ENCODE results near the gene AP4M1. TPM values are rescaled to one million over a fixed set of nuclear protein-coding genes. Genes with fewer than 3 reads are reported as not detected.

AP4M1 gene, protein sequence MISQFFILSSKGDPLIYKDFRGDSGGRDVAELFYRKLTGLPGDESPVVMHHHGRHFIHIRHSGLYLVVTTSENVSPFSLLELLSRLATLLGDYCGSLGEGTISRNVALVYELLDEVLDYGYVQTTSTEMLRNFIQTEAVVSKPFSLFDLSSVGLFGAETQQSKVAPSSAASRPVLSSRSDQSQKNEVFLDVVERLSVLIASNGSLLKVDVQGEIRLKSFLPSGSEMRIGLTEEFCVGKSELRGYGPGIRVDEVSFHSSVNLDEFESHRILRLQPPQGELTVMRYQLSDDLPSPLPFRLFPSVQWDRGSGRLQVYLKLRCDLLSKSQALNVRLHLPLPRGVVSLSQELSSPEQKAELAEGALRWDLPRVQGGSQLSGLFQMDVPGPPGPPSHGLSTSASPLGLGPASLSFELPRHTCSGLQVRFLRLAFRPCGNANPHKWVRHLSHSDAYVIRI
- 35.5 and 59.8 TPM in 2 replicates for total RNA-seq (2011; cell fraction: chromatin; rRNA removed; ENCODE audit: low replicate concordance)
- total RNA-seq (2011; cell fraction: nucleolus; rRNA removed), result 50.4 and 51.6 TPM in 2 replicates
- total RNA-seq (2011; cell fraction: nucleoplasm; rRNA removed), result 26.7 and 40.9 TPM in 2 replicates
- total RNA-seq (2014; rRNA removed) (17.4 and 30.9 TPM in 2 replicates), total RNA-seq (2014; rRNA removed; fragmentation: Illumina TruSeq; extraction: Trizol) (11.0 and 12.2 TPM in 2 replicates), total RNA-seq (2015; rRNA removed; fragmentation: Illumina TruSeq; extraction: Trizol) (11.9 and 13.5 TPM in 2 replicates), total RNA-seq (2021) (21.8 and 25.2 TPM in 2 replicates), polyA plus RNA-seq (2011; rRNA removed) (12.7 and 14.1 TPM in 2 replicates), polyA plus RNA-seq (2014; fragmentation: Illumina TruSeq; extraction: Trizol) (16.4 and 18.0 TPM in 2 replicates), polyA plus RNA-seq (2014; fragmentation: Nextera tagmentation; extraction: Ambion mirVana) (1 to 10 TPM; 1.3 to 3.6 TPM), polyA plus RNA-seq (2014; rRNA removed) (15.6 and 19.6 TPM in 2 replicates), polyA minus RNA-seq (2011; rRNA and poly(A)+ RNA removed) (10.9 and 15.8 TPM in 2 replicates), Bru-seq, nascent RNA (percentile 59 among the genes with signal in this experiment), BruChase-seq, experiment 1, labeled RNA remaining after a 2-hour chase (percentile 53 among the genes with signal in this experiment), BruChase-seq, experiment 2, labeled RNA remaining after a 6-hour chase (percentile 58 among the genes with signal in this experiment)
- polyA plus RNA-seq (2011; cell fraction: cytosol; rRNA removed), result 14.1 and 21.2 TPM in 2 replicates
- 41.5 and 49.3 TPM in 2 replicates for polyA plus RNA-seq (2011; cell fraction: nucleus; rRNA removed)
- polyA plus RNA-seq (2012), result 15.8 and 27.8 TPM in 2 replicates
- 9.1 and 11.9 TPM in 2 replicates for polyA minus RNA-seq (2011; cell fraction: cytosol; rRNA and poly(A)+ RNA removed)
- polyA minus RNA-seq (2011; cell fraction: nucleus; rRNA and poly(A)+ RNA removed), result 12.1 and 17.2 TPM in 2 replicates
- long read RNA-seq, experiment 1, transcript AP4M1-201 (15 exons, 1,817 nt), result major isoform, 30 of 69 reads
- long read RNA-seq, experiment 1, partial matches to known transcripts, result 13 of 69 reads
- long read RNA-seq, experiment 1, other reads (novel, unspliced or antisense), result 21 of 69 reads
- long read RNA-seq, experiment 2, transcript AP4M1-201 (15 exons, 1,817 nt), result major isoform, 12 of 24 reads
- long read RNA-seq, experiment 2, partial matches to known transcripts, result 3 of 24 reads
- long read RNA-seq, experiment 2, other reads (novel, unspliced or antisense), result 8 of 24 reads
- long read RNA-seq, experiment 3, transcript AP4M1-201 (15 exons, 1,817 nt), result major isoform, 11 of 16 reads
- long read RNA-seq, experiment 3, partial matches to known transcripts, result 3 of 16 reads
- long read RNA-seq, experiment 3, other reads (novel, unspliced or antisense), result 2 of 16 reads

DNA sequence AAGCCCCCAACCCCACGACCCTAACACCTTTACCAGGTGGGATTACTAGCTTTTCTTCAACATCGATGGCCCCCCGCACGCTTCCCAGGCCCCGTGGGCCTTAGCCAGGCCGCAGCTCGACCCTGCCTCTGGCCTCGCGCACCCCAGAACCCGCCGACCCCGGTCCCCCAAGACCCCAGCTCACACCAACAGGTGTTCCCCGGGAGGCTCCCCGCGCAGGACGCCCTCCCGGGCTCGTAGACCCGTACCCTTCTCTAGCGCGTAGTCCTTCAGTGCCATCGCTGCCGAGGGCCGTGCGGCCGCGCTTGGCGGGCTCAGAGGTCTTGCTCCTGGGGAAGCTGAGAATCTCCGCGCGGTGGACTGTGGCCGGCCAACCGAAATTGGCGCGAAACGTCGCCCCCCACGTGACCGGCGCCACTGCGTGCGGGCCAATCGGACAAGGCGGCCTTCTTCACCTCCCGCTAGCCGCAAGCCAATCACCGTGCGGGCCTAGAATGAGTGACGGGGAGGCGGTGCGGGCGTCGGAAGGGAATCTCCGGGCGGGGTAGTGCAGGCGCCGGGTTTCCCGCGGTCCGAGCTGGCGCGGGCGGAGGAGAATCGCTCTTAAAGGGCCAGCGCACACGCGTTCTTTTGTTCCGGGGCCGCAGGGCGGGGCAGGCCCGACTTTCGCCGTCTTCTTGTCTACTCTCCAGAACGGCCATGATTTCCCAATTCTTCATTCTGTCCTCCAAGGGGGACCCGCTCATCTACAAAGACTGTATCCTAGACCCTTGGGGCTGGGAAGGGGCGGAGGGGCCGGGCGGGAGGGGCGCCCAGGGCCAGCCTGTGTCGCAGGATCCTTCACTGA, at the start of gene AP4M1, which contains the start of gene MCM7:
AP4M1 (plus strand) TSS at position 628 of the 847 bp plus-strand sequence; CDS start at position 700, 72 bp downstream.
MCM7 (minus strand) TSS at position 382 of the 847 bp plus-strand sequence; CDS start at position 279, 103 bp downstream.
- BruUV-seq (replicated peaks), result no TSS peak
- in situ Hi-C loops (cut with MboI) (no loop called here), intact Hi-C loops (cut with micrococcal nuclease) (loop anchor here (1.0 to 2.0 kb wide), 3 partner anchors 18 to 26 kb away; partner anchors contain the start of genes CNPY4 and TAF6)
- ATAC-seq (peak; percentile 95), DNase-seq (ENCODE audit: extremely low read depth in 1 of 4, low spot score in 3 of 4) (peak; percentile 98 to 100 (median 99)), FAIRE-seq (peak; percentile 94)
- POLR2A ChIA-PET, result interaction anchor here (0.6 to 4.6 kb wide), 17 partner anchors 11 to 333 kb away, joined by 3 to 115 read pairs (median 4); partner anchors contain the start of genes COPS6, LAMTOR4, MBLAC1 and ZNF3
- under 1% methylated on average over 74 of the region's 80 CpGs for WGBS (ENCODE audit: insufficient coverage, low coverage, missing lambda C conversion rate)
- Histone ChIP-seq H3K27me3 (ENCODE audit: control insufficient read depth in 2 of 2, insufficient read depth in 2 of 2, low read length in 2 of 2) (no peaks in the 10 kb centered on the region), H3K9me3 (replicated peaks; ENCODE audit: control insufficient read depth, insufficient read depth, low read depth, low read length) (no peaks in the 10 kb centered on the region), H3K4me1 (replicated peaks in 1 of 2; ENCODE audit: control insufficient read depth in 2 of 2, insufficient read depth in 2 of 2, low read length in 2 of 2) (peaks cover 9 to 35% of the 10 kb centered on the region in 2 experiments; a peak in 4 of 5 replicates), H3K9me1 (ENCODE audit: control insufficient read depth, insufficient read depth, low read length) (peaks cover 3% of the 10 kb centered on the region), H2AFZ (ENCODE audit: low read depth, low read length) (peak within 1 kb of the TSS; percentile 91), H3K4me3 (peak within 1 kb of the TSS; percentile 98), H3K9ac (ENCODE audit: insufficient read depth in 1 of 2, low read depth in 2 of 2, low read length in 2 of 2) (peak within 1 kb of the TSS; percentile 99 to 100), H3K27ac (ENCODE audit: extremely low read depth, low read depth, low read length) (peak within 1 kb of the TSS; percentile 100), H3K36me3 (ENCODE audit: control insufficient read depth, insufficient read depth, low read length) (peaks cover 67% of the 10 kb centered on the region), H4K20me1 (replicated peaks; ENCODE audit: control insufficient read depth, insufficient read depth, low read length) (peaks cover 32% of the 10 kb centered on the region), H3K4me2 (ENCODE audit: insufficient read depth, low read length) (peak within 1 kb of the TSS; percentile 92), H3K79me2 (ENCODE audit: control insufficient read depth, insufficient read depth, low read length) (peaks cover 51% of the 10 kb centered on the region)
- CTCF ChIA-PET (ENCODE audit: low intra/inter-chr PET ratio), result no interaction called here
- TF ChIP-seq, protein P1, sequence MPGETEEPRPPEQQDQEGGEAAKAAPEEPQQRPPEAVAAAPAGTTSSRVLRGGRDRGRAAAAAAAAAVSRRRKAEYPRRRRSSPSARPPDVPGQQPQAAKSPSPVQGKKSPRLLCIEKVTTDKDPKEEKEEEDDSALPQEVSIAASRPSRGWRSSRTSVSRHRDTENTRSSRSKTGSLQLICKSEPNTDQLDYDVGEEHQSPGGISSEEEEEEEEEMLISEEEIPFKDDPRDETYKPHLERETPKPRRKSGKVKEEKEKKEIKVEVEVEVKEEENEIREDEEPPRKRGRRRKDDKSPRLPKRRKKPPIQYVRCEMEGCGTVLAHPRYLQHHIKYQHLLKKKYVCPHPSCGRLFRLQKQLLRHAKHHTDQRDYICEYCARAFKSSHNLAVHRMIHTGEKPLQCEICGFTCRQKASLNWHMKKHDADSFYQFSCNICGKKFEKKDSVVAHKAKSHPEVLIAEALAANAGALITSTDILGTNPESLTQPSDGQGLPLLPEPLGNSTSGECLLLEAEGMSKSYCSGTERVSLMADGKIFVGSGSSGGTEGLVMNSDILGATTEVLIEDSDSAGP (CRISPR knock-in tag; IDR thresholded peaks at IDR 0.05), result peak; percentile 98
- TF ChIP-seq, protein P2, sequence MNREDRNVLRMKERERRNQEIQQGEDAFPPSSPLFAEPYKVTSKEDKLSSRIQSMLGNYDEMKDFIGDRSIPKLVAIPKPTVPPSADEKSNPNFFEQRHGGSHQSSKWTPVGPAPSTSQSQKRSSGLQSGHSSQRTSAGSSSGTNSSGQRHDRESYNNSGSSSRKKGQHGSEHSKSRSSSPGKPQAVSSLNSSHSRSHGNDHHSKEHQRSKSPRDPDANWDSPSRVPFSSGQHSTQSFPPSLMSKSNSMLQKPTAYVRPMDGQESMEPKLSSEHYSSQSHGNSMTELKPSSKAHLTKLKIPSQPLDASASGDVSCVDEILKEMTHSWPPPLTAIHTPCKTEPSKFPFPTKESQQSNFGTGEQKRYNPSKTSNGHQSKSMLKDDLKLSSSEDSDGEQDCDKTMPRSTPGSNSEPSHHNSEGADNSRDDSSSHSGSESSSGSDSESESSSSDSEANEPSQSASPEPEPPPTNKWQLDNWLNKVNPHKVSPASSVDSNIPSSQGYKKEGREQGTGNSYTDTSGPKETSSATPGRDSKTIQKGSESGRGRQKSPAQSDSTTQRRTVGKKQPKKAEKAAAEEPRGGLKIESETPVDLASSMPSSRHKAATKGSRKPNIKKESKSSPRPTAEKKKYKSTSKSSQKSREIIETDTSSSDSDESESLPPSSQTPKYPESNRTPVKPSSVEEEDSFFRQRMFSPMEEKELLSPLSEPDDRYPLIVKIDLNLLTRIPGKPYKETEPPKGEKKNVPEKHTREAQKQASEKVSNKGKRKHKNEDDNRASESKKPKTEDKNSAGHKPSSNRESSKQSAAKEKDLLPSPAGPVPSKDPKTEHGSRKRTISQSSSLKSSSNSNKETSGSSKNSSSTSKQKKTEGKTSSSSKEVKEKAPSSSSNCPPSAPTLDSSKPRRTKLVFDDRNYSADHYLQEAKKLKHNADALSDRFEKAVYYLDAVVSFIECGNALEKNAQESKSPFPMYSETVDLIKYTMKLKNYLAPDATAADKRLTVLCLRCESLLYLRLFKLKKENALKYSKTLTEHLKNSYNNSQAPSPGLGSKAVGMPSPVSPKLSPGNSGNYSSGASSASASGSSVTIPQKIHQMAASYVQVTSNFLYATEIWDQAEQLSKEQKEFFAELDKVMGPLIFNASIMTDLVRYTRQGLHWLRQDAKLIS (CRISPR knock-in tag; IDR thresholded peaks at IDR 0.05), result no peak
- TF ChIP-seq NR4A1 (CRISPR knock-in tag; IDR thresholded peaks at IDR 0.05) (peak; percentile 80), NR4A1 (tag; IDR thresholded peaks at IDR 0.05) (no peak), ZNF76 (CRISPR knock-in tag; IDR thresholded peaks at IDR 0.05; ENCODE audit: borderline replicate concordance) (0 out of 2 replicates have a peak, but pooled peaks have one; percentile 24), MYC (IDR thresholded peaks at IDR 0.05; ENCODE audit: low read depth, low read length) (peak; percentile 84), MYC (CRISPR knock-in tag; IDR thresholded peaks at IDR 0.05; ENCODE audit: borderline replicate concordance, low read depth) (peak; percentile 93; the same call in 1 of the 2 replicates)

Data from K562 (cell line).